H1 (cell line): ENCODE data around the gene CAD.

Experiments
- ATF3 ChIP-seq: IDR thresholded peaks from 2 replicates; pipeline ENCODE4 v1.6.1; 2011; ENCODE audit warnings: low read depth, mild to moderate bottlenecking, low read length; ENCODE audit not compliant: insufficient read depth
- CEBPB ChIP-seq: IDR thresholded peaks from 2 replicates; pipeline ENCODE4 v1.6.1; 2012; ENCODE audit warnings: low read depth, low read length
- CTBP2 ChIP-seq: IDR thresholded peaks from 2 replicates; pipeline ENCODE4 v1.7.0; 2011; ENCODE audit warnings: borderline replicate concordance, mild to moderate bottlenecking, moderate library complexity, mixed read lengths, low read length; ENCODE audit not compliant: insufficient read depth, insufficient read length
- CTCF ChIP-seq, 3 experiments: IDR thresholded peaks; 1 replicate in 2 of 3; 2 replicates in 1 of 3; pipeline versions ENCODE4 v1.5.1 to v1.6.1; 2011; ENCODE audit warnings: low read length in 3 of 3, mild to moderate bottlenecking in 3 of 3, inconsistent platforms in 2 of 3, low read depth in 1 of 3, moderate library complexity in 1 of 3; ENCODE audit not compliant: insufficient read depth in 1 of 3; ENCODE audit errors: control extremely low read depth in 1 of 3
- PHF8 ChIP-seq: fragments of 200-600 bp; sonication (generic); conservative IDR thresholded peaks from 2 replicates; pipeline ENCODE4 v1.7.1; 2012; ENCODE audit warnings: low read depth, mild to moderate bottlenecking, inconsistent platforms, low read length, moderate library complexity
- POLR2A ChIP-seq, 2 experiments: IDR thresholded peaks; 1 replicate in 1 of 2; 2 replicates in 1 of 2; pipeline ENCODE4 v1.6.1; 2011; ENCODE audit warnings: low read depth in 2 of 2, low read length in 2 of 2, mild to moderate bottlenecking in 2 of 2; ENCODE audit errors: control extremely low read depth in 1 of 2
- POU5F1 ChIP-seq: IDR thresholded peaks from 2 replicates; pipeline ENCODE4 v1.6.1; 2011; ENCODE audit warnings: low read depth, mild to moderate bottlenecking, low read length, moderate library complexity
- RNF2 ChIP-seq: fragments of 200-900, 300-1000 bp; sonication (generic); IDR thresholded peaks from 2 replicates; pipeline ENCODE4 v1.7.1; 2016; ENCODE audit warnings: borderline replicate concordance, low read depth, mild to moderate bottlenecking, antibody characterized with exemption, low read length; ENCODE audit not compliant: poor library complexity, severe bottlenecking; ENCODE audit errors: missing control alignments
- TBP ChIP-seq: IDR thresholded peaks from 2 replicates; pipeline ENCODE4 v1.6.1; 2011; ENCODE audit warnings: low read depth, low read length, improper control_type of control experiment
- TEAD4 ChIP-seq: IDR thresholded peaks from 2 replicates; pipeline ENCODE4 v1.6.1; 2012; ENCODE audit warnings: low read depth, low read length, inconsistent platforms, mixed read lengths
- ZNF274 ChIP-seq: IDR thresholded peaks from 2 replicates; pipeline ENCODE4 v1.7.0; 2012; ENCODE audit warnings: low read length, borderline replicate concordance; ENCODE audit errors: extremely low read depth

DNA sequence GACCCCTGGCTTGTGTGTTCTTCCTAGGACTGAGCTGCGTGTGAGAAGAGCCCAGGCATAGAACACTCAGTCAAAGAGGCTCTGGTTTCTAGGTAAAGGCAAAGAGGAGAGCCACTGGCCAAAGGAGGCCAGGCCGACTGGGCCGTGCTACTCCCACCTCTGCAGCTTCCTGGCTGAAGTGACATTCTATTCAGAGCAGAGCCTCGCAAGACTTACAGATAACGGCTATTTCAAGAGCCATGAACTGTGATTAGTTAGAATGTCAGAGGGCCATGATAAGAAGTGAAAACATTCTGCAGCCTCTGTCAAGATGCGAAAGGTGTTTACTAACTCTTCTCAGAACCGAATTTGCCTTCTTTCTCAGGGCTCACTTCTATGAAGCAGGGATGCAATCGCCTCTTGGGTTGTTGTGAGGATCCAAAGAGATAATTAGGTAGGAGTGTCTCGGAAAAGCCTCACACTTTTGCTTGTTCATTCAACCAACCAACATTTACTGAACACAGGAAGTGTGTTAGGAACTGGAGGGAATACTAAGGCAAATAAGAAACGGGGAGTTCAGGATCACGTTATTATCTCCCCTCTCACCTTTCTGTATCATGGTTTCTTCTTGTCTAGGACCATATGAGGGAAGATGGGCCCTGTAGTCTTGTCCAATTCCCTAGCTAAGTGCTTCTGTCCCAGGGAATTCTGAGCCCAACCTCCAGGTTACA, 54.6 kb downstream of the CAD start:
- no peak for TF ChIP-seq TBP
- TF ChIP-seq RNF2: no peak
- no peak for TF ChIP-seq CTCF (IDR thresholded peaks at IDR 0.05; ENCODE audit: control extremely low read depth in 1 of 3, insufficient read depth in 1 of 3, low read depth in 1 of 3, low read length in 3 of 3)
- TF ChIP-seq POLR2A (IDR thresholded peaks at IDR 0.05; ENCODE audit: control extremely low read depth in 1 of 2, low read depth in 2 of 2, low read length in 2 of 2): no peak
- TF ChIP-seq ATF3: no peak
- TF ChIP-seq POU5F1: no peak
- no peak for TF ChIP-seq CEBPB
- TF ChIP-seq ZNF274: no peak
- TF ChIP-seq PHF8: no peak
- TF ChIP-seq CTBP2: no peak
- no peak for TF ChIP-seq TEAD4
